ENCODE measurements around the gene PTPRR.

Gene PTPRR

DNA sequence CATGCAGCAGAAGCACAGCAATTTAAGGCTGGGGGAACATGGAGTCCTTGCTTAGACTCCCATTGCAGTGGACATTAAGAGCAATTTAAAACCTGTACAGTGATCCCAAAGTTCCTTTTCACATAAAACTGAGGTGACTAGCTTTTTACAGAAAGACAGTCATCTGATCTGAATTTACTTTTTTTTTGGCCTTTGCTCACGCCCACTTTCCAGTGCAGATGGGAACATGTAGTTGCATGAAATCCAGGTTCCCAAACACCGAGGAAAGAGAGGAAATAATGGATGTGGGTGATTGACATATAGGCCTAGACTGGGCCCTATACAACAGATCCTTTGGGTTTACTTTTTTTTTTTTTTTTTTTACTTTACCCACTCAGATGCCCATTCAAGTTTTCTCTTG lies 156.9 kb downstream of the PTPRR start:
- Histone ChIP-seq H3K4me3 (replicated peaks; ENCODE audit: low read depth, low read length) (no peak overlapping the region), H3K36me3 (ENCODE audit: control insufficient read depth, insufficient read depth, low read length) (no peaks in the 10 kb centered on the region), H3K27me3 (replicated peaks; ENCODE audit: control insufficient read depth, insufficient read depth, low read length) (no peaks in the 10 kb centered on the region)
- no peak for TF ChIP-seq CTCF (IDR thresholded peaks at IDR 0.05; ENCODE audit: insufficient read depth, low read length, poor library complexity, severe bottlenecking)
- DNase-seq (ENCODE audit: extremely low read depth, insufficient read length): no peak

DNA sequence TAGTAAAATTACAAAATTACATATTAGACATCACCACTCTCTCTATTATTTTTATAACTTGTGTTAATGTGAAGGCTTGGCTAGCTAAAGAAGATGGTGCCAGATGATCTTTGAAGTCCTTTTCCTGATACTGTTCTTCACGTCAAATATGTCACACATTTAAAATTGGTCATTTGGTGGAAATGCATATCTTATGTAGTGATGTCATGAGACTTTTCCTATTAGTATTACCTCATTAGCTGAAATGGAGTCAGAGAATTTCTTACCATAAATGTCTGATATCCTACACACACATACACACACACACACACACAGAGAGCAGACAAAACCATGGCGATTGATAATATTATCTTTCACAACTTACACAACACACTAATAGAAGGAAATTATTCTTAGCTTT lies 158.5 kb downstream of the PTPRR start:
- TF ChIP-seq CTCF (IDR thresholded peaks at IDR 0.05; ENCODE audit: insufficient read depth, low read length, poor library complexity, severe bottlenecking): no peak
- no peaks in the 10 kb centered on the region for H3K36me3 ChIP-seq (ENCODE audit: control insufficient read depth, insufficient read depth, low read length)
- no peak for DNase-seq (ENCODE audit: extremely low read depth, insufficient read length)
- no peak overlapping the region for H3K4me3 ChIP-seq (replicated peaks; ENCODE audit: low read depth, low read length)
- no peaks in the 10 kb centered on the region for H3K27me3 ChIP-seq (replicated peaks; ENCODE audit: control insufficient read depth, insufficient read depth, low read length)

GRCh38 chr12:70759161-70759918 lies 161.2 kb downstream of the PTPRR start:
- no peak for DNase-seq (ENCODE audit: extremely low read depth, insufficient read length)
- H3K4me3 ChIP-seq (replicated peaks; ENCODE audit: low read depth, low read length): no peak overlapping the region

GRCh38 chr12:70758494-70758845 lies 162.1 kb downstream of the PTPRR start:
- no peak for DNase-seq (ENCODE audit: extremely low read depth, insufficient read length)
- Histone ChIP-seq H3K4me3 (replicated peaks; ENCODE audit: low read depth, low read length) (no peak overlapping the region), H3K36me3 (ENCODE audit: control insufficient read depth, insufficient read depth, low read length) (no peaks in the 10 kb centered on the region), H3K27me3 (replicated peaks; ENCODE audit: control insufficient read depth, insufficient read depth, low read length) (no peaks in the 10 kb centered on the region; the same call in none of the 2 replicates)
- no peak for TF ChIP-seq CTCF (IDR thresholded peaks at IDR 0.05; ENCODE audit: insufficient read depth, low read length, poor library complexity, severe bottlenecking)

More at GRCh38 chr12:70759161-70759918, 161.2 kb downstream of the PTPRR start:
- TF ChIP-seq CTCF (IDR thresholded peaks at IDR 0.05; ENCODE audit: insufficient read depth, low read length, poor library complexity, severe bottlenecking): no peak
- no peaks in the 10 kb centered on the region for H3K36me3 ChIP-seq (ENCODE audit: control insufficient read depth, insufficient read depth, low read length)
- H3K27me3 ChIP-seq (replicated peaks; ENCODE audit: control insufficient read depth, insufficient read depth, low read length): no peaks in the 10 kb centered on the region; the same call in 1 of the 2 replicates

DNA sequence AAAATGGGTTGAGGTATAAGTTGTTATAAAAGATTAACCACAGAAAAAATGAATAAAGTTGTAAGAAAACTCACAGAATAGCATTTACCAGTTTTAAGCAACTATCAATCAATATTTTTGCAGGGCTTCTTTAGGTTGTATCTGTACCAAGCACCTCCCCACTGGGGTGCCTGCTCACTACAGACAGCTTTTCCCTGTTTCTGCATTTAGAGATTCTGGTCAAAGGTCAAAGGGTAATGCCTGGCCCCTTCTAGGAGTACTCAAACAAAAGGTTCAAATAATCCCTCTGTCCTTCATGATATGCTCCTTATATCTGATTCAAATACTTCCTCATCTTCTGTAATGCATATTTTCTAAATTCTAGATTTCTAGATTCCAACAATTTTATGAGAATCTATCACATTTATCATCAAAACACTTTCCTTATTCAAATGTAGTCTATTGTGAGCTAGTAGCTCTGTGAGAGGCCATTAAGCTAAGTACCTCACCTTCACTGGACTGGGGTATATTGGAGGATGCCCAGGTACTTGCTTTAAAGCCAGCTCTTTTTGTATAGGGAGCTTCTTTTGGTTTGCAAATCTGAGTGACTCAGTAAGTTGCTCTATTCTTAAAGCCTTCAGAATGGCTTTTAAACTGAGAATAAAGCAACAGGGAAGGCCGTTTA lies 162.6 kb downstream of the PTPRR start:
- no peak for TF ChIP-seq CTCF (IDR thresholded peaks at IDR 0.05; ENCODE audit: insufficient read depth, low read length, poor library complexity, severe bottlenecking)
- no peaks in the 10 kb centered on the region; the same call in none of the 2 replicates for H3K27me3 ChIP-seq (replicated peaks; ENCODE audit: control insufficient read depth, insufficient read depth, low read length)
- H3K4me3 ChIP-seq (replicated peaks; ENCODE audit: low read depth, low read length): no peak overlapping the region
- DNase-seq (ENCODE audit: extremely low read depth, insufficient read length): no peak
- no peaks in the 10 kb centered on the region for H3K36me3 ChIP-seq (ENCODE audit: control insufficient read depth, insufficient read depth, low read length)
